Measurements from ENCODE around the gene MYO5B.

Gene MYO5B

DNA sequence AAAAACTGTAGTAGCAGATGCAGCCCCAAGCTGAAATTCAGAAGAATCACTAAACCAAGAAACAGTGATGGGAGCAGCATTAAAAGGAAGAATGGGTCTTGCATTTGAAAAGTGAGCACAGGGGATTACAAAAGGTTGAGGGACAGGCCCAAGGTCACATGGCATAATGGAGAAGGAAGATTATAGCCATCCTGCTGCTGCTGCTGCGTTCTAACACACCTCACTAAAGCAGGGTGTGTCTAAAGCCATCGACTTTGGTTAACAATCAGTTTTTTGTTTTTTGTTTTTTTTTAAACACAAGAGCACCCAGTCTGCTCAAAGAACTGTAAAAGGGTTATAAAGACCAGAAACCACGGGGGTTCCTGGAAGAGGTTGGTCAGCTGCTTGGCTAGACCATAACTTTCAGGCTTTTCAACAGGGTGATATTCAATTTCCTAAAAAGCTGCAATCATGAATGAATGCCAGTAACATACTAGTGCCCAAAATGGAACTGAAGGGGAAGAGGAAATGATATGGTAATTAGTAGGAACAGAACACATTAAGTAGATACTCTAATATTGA lies 102.6 kb downstream of the MYO5B start:
- Histone ChIP-seq H3K4ac (ENCODE audit: low read depth, low read length) (no peak overlapping the region), H3K4me3 (ENCODE audit: low read length) (no peak overlapping the region), H3K36me3 (ENCODE audit: control insufficient read depth, insufficient read depth, low read length) (no peaks in the 10 kb centered on the region), H2BK5ac (ENCODE audit: low read length) (no peak overlapping the region), H3K9ac (ENCODE audit: low read length) (no peak overlapping the region), H2BK120ac (ENCODE audit: low read depth, low read length) (no peak overlapping the region), H3K79me1 (ENCODE audit: low read length) (no peaks in the 10 kb centered on the region), H3K23ac (ENCODE audit: low read length) (no peak overlapping the region), H3K79me2 (ENCODE audit: control insufficient read depth, insufficient read depth, low read length) (no peaks in the 10 kb centered on the region), H2BK15ac (replicated peaks; ENCODE audit: low read depth) (no peak overlapping the region), H3K56ac (ENCODE audit: low read length) (no peak overlapping the region), H3K27me3 (ENCODE audit: insufficient read depth, low read length, poor library complexity) (no peaks in the 10 kb centered on the region), H3K4me1 (ENCODE audit: control insufficient read depth, low read depth, low read length) (no peaks in the 10 kb centered on the region), H2AK5ac (ENCODE audit: low read length) (no peak overlapping the region), H3K27ac (ENCODE audit: low read depth, low read length) (no peak overlapping the region), H3K18ac (ENCODE audit: low read length) (no peak overlapping the region), H4K5ac (ENCODE audit: low read length) (no peak overlapping the region), H3K4me2 (ENCODE audit: low read length) (no peak overlapping the region), H4K8ac (ENCODE audit: low read depth, low read length) (no peak overlapping the region)
- no peak for DNase-seq
- WGBS (ENCODE audit: extremely low coverage, insufficient coverage, low lambda C conversion rate), result no CpG with 5 or more reads among the region's 3 CpGs

DNA sequence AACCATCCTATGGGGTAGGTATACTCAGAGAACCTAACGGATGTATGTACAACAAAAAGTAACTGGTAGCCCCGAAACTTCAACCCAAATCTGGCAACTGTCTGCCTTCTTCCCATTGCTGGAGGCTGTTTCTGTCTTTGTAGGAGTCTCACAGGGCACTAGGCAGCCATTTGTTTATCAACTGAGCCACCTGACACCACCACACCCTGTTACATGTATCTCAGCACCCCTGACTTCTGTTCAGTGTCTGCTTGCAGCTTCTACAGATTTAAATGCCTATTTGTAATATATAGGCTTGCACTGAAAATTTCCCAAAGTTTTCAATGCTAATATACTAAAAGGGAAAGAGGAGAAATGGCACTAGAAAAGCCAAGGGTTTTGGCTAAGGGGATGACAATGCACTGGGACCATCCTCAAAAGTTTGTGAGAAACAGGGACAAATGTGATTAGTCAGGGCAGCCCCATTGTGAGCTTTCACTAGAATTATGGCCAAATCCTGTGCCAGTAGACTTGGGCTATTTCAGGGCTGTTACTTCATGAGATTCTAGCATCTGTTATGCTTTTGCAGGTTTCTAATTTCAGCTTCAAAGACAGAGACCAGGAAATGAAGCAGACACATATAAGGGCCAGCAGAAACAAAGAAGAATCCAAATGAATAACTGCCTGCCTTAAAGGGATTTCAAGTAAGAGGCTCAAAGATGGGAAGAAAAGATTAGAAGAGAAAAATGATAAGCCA lies 103.3 kb downstream of the MYO5B start:
- Histone ChIP-seq H3K36me3 (ENCODE audit: control insufficient read depth, insufficient read depth, low read length) (no peaks in the 10 kb centered on the region), H3K4me1 (ENCODE audit: control insufficient read depth, low read depth, low read length) (no peaks in the 10 kb centered on the region), H3K56ac (ENCODE audit: low read length) (no peak overlapping the region), H3K79me1 (ENCODE audit: low read length) (no peaks in the 10 kb centered on the region), H2BK5ac (ENCODE audit: low read length) (no peak overlapping the region), H4K8ac (ENCODE audit: low read depth, low read length) (no peak overlapping the region), H2BK15ac (replicated peaks; ENCODE audit: low read depth) (no peak overlapping the region), H2AK5ac (ENCODE audit: low read length) (no peak overlapping the region), H3K23ac (ENCODE audit: low read length) (no peak overlapping the region), H2BK120ac (ENCODE audit: low read depth, low read length) (no peak overlapping the region), H3K18ac (ENCODE audit: low read length) (no peak overlapping the region), H3K4ac (ENCODE audit: low read depth, low read length) (no peak overlapping the region), H3K4me2 (ENCODE audit: low read length) (no peak overlapping the region), H3K79me2 (ENCODE audit: control insufficient read depth, insufficient read depth, low read length) (no peaks in the 10 kb centered on the region), H3K9ac (ENCODE audit: low read length) (no peak overlapping the region), H3K27ac (ENCODE audit: low read depth, low read length) (no peak overlapping the region), H3K27me3 (ENCODE audit: insufficient read depth, low read length, poor library complexity) (no peaks in the 10 kb centered on the region), H3K4me3 (ENCODE audit: low read length) (no peak overlapping the region), H4K5ac (ENCODE audit: low read length) (no peak overlapping the region)
- DNase-seq, result no peak
- no CpG with 5 or more reads among the region's 2 CpGs for WGBS (ENCODE audit: extremely low coverage, insufficient coverage, low lambda C conversion rate)

DNA sequence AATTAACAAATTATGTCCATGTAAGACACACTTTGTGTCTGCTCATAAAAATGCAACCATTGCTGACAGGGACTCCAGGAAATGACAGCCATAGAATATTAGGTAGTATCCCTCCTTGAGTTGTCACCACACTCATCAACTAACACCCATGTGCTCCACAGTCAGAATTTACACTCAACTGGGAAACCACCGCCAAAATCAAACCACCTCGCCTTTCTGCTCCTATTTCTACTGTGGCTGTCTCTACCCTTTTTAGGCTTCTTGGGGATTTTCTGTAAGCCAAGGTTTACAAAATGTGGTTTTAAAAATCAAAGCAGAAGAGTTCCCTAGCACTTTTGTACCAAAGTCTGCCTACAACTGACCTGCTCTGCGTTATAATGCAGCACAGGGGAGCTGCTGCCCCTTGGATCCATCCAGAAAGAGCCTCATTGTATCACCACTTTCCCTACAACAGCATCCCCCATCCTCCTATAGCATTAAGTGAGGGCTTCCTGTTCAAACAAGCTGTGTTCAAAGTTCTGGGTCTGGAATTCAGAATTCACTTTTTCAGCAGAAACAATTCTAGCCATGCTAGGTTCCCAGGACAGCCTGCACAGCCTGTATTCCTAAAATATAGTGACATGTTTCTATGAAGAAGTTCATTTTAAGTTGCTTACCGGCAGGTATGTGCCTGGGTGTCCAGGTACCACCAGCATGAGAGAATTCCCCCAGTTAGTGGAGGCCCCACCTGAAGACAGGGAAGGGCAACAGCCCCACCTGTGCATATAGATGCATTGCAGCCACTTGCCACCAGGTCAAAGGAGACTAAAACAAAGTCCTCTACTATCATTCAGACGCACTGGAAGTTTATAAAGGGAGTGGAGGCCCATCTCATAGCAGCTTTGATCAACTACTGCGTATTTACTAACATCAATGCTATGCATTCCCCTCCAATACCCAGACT lies 104.3 kb downstream of the MYO5B start:
- no peak overlapping the region for H2BK15ac ChIP-seq (replicated peaks; ENCODE audit: low read depth)
- H3K23ac ChIP-seq (ENCODE audit: low read length), result no peak overlapping the region
- no peak overlapping the region for H4K5ac ChIP-seq (ENCODE audit: low read length)
- no CpG with 5 or more reads among the region's 6 CpGs for WGBS (ENCODE audit: extremely low coverage, insufficient coverage, low lambda C conversion rate)
- no peak overlapping the region for H3K4ac ChIP-seq (ENCODE audit: low read depth, low read length)
- H3K27me3 ChIP-seq (ENCODE audit: insufficient read depth, low read length, poor library complexity), result no peaks in the 10 kb centered on the region
- H2BK120ac ChIP-seq (ENCODE audit: low read depth, low read length), result no peak overlapping the region
- H3K79me2 ChIP-seq (ENCODE audit: control insufficient read depth, insufficient read depth, low read length), result no peaks in the 10 kb centered on the region
- no peak overlapping the region for H3K4me2 ChIP-seq (ENCODE audit: low read length)
- H2AK5ac ChIP-seq (ENCODE audit: low read length), result no peak overlapping the region
- DNase-seq, result no peak
- H3K56ac ChIP-seq (ENCODE audit: low read length), result no peak overlapping the region
- no peaks in the 10 kb centered on the region for H3K36me3 ChIP-seq (ENCODE audit: control insufficient read depth, insufficient read depth, low read length)
- H3K79me1 ChIP-seq (ENCODE audit: low read length), result no peaks in the 10 kb centered on the region
- no peaks in the 10 kb centered on the region for H3K4me1 ChIP-seq (ENCODE audit: control insufficient read depth, low read depth, low read length)
- H4K8ac ChIP-seq (ENCODE audit: low read depth, low read length), result no peak overlapping the region
- no peak overlapping the region for H3K4me3 ChIP-seq (ENCODE audit: low read length)
- H3K27ac ChIP-seq (ENCODE audit: low read depth, low read length), result no peak overlapping the region
- no peak overlapping the region for H3K18ac ChIP-seq (ENCODE audit: low read length)
- H3K9ac ChIP-seq (ENCODE audit: low read length), result no peak overlapping the region
- H2BK5ac ChIP-seq (ENCODE audit: low read length), result no peak overlapping the region

DNA sequence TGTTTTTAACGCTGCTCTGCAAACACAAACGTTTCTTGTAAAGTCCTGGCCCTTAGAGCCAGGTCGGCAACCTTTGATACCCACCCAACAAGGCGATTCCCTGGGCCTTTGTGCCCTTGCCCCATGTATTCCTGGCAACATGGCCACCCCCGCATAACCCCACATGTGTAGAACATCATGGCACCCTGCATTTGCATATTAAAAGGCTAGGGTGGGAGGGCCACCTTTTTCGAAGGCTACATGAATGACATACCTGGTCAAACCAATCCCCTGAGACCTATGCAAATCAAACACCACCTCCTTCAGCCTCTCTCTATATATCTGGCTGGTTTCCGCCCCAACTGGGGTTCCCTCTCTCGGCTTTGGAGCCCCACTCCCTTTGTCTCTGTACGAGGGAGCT lies 105.2 kb downstream of the MYO5B start:
- DNase-seq, result no peak
- no peak overlapping the region for H3K9ac ChIP-seq (ENCODE audit: low read length)

DNA sequence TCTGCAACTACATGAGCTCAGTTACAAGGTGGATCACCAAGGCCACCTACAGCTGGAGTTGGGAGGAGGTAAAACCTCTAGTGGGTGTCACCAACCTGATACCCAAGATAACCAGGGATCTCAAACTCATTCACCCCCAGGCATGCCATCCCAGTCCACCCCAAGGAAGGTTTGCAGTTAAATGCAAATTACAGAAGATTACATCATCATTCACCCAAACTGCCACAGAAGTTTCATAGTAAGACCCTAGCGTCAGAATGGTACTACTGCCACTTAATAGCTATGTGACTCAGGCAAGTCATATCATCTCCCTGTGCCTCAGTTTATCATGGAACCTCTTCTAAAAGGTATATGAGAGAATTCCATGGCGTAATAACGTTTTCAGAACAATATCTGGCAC lies 111.2 kb downstream of the MYO5B start:
- H3K18ac ChIP-seq (ENCODE audit: low read length), result no peak overlapping the region
- no peaks in the 10 kb centered on the region for H3K79me2 ChIP-seq (ENCODE audit: control insufficient read depth, insufficient read depth, low read length)
- no peaks in the 10 kb centered on the region for H3K79me1 ChIP-seq (ENCODE audit: low read length)
- no CpG with 5 or more reads among the region's 3 CpGs for WGBS (ENCODE audit: extremely low coverage, insufficient coverage, low lambda C conversion rate)
- H4K5ac ChIP-seq (ENCODE audit: low read length), result no peak overlapping the region
- no peak overlapping the region for H3K4me2 ChIP-seq (ENCODE audit: low read length)
- no peak overlapping the region for H4K8ac ChIP-seq (ENCODE audit: low read depth, low read length)
- H2BK15ac ChIP-seq (replicated peaks; ENCODE audit: low read depth), result no peak overlapping the region
- H2AK5ac ChIP-seq (ENCODE audit: low read length), result no peak overlapping the region
- no peaks in the 10 kb centered on the region for H3K36me3 ChIP-seq (ENCODE audit: control insufficient read depth, insufficient read depth, low read length)
- no peaks in the 10 kb centered on the region for H3K27me3 ChIP-seq (ENCODE audit: insufficient read depth, low read length, poor library complexity)
- DNase-seq, result no peak
- H3K9ac ChIP-seq (ENCODE audit: low read length), result no peak overlapping the region
- H3K56ac ChIP-seq (ENCODE audit: low read length), result no peak overlapping the region
- H3K23ac ChIP-seq (ENCODE audit: low read length), result no peak overlapping the region
- H3K4me3 ChIP-seq (ENCODE audit: low read length), result no peak overlapping the region
- no peak overlapping the region for H3K4ac ChIP-seq (ENCODE audit: low read depth, low read length)
- no peak overlapping the region for H2BK120ac ChIP-seq (ENCODE audit: low read depth, low read length)
- H2BK5ac ChIP-seq (ENCODE audit: low read length), result no peak overlapping the region
- H3K4me1 ChIP-seq (ENCODE audit: control insufficient read depth, low read depth, low read length), result no peaks in the 10 kb centered on the region
- H3K27ac ChIP-seq (ENCODE audit: low read depth, low read length), result no peak overlapping the region

More for the DNA sequence above, 105.2 kb downstream of the MYO5B start:
- no peak overlapping the region for H3K4me3 ChIP-seq (ENCODE audit: low read length)
- no peak overlapping the region for H4K5ac ChIP-seq (ENCODE audit: low read length)
- no peak overlapping the region for H3K4ac ChIP-seq (ENCODE audit: low read depth, low read length)
- no peak overlapping the region for H2BK15ac ChIP-seq (replicated peaks; ENCODE audit: low read depth)
- no peak overlapping the region for H3K4me2 ChIP-seq (ENCODE audit: low read length)
- H3K56ac ChIP-seq (ENCODE audit: low read length), result no peak overlapping the region
- H3K79me1 ChIP-seq (ENCODE audit: low read length), result no peaks in the 10 kb centered on the region
- H3K36me3 ChIP-seq (ENCODE audit: control insufficient read depth, insufficient read depth, low read length), result no peaks in the 10 kb centered on the region
- H2AK5ac ChIP-seq (ENCODE audit: low read length), result no peak overlapping the region
- no peak overlapping the region for H3K23ac ChIP-seq (ENCODE audit: low read length)
- H3K4me1 ChIP-seq (ENCODE audit: control insufficient read depth, low read depth, low read length), result no peaks in the 10 kb centered on the region
- no peak overlapping the region for H2BK5ac ChIP-seq (ENCODE audit: low read length)
- no CpG with 5 or more reads among the region's 9 CpGs for WGBS (ENCODE audit: extremely low coverage, insufficient coverage, low lambda C conversion rate)
- H3K79me2 ChIP-seq (ENCODE audit: control insufficient read depth, insufficient read depth, low read length), result no peaks in the 10 kb centered on the region
- H3K27ac ChIP-seq (ENCODE audit: low read depth, low read length), result no peak overlapping the region
- no peak overlapping the region for H3K18ac ChIP-seq (ENCODE audit: low read length)
- no peak overlapping the region for H4K8ac ChIP-seq (ENCODE audit: low read depth, low read length)
- no peaks in the 10 kb centered on the region for H3K27me3 ChIP-seq (ENCODE audit: insufficient read depth, low read length, poor library complexity)
- no peak overlapping the region for H2BK120ac ChIP-seq (ENCODE audit: low read depth, low read length)
